Superior temporal gyrus (tissue), 1 donor: ENCODE data around the gene TMBIM1.
"Not testable (repeated sequence)": the region's sequence is repeated elsewhere in the genome, so short reads cannot be mapped to it uniquely, and the experiment has no call there.

Experiments
- DNase-seq: peaks from one replicate; pipeline ENCODE4 v3.0.0-alpha.2; 2016; ENCODE audit errors: extremely low spot score

TMBIM1 gene

DNA sequence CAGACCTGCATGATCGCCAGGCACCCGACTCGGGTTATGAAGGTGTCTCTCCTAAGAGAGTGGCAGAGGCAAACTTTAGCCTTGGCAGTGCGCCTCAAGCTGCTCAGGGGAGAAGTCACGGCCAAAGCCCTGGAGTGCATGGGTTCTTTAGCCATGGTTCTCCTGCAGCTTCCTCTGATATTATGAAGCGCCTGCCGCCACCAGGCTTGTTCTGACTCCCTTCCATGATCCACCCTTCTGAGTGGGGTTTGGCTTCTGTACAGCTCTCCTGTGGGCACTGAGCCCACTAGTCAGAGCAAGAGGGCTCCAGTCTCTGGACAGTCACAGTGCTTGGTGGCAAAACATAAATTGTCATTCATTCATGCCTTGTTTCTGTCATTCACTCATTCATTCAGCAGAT is 25.9 kb upstream of the TMBIM1 start:
- no peak for DNase-seq

DNA sequence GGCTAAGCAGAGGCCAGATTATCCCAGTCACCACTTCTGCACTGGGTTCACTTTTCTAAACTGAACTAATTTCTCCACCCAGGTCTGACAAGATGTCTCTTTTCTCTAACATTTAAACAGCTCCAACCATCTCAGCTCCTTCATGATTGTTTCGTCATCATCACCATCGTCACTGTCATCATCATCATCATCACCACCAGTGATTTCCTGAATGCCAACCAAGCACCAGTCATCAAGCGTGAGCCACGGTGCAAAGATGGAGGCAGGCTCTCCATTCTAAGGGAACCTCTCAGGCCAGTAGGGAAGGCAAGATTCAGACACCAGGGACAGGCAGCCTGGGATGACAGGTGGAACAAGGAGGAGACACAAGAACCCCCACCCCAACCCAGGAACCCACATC is 25.5 kb upstream of the TMBIM1 start:
- DNase-seq = no peak

DNA sequence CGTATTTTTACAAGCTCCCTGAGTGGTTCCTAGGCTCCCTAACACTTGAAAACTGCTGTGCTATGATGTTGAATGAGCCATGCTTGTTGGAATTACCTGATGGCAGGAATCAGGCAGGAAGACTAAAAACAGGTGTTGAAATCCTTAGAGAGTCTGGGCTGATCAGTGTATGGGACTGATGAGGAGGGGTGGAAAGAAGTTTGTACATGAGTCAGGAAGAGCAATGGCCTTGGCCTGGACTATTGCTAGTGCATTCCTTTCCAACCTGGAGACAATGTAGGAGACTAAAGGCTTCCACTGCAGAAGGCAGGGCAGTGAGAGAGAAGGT is 25.0 kb upstream of the TMBIM1 start:
- DNase-seq = no peak

DNA sequence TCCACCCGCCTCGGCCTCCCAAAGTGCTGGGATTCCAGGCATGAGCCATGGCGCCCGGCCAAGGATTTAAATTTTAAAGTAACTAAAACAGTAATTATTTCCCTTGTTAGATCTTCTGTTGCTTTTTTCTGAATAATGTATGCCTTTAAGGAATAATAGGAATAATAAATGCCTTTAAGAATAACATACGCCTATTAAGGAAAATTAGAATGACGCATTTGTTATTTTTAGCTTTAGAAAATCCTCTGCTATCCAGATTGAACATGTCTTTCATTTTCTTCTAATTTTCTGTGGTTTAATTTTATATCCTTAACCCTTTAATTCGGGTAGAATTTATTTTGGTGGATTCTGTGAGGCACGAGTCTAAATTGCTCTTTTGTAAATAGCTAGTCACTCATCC is 23.1 kb upstream of the TMBIM1 start:
- DNase-seq = no peak

DNA sequence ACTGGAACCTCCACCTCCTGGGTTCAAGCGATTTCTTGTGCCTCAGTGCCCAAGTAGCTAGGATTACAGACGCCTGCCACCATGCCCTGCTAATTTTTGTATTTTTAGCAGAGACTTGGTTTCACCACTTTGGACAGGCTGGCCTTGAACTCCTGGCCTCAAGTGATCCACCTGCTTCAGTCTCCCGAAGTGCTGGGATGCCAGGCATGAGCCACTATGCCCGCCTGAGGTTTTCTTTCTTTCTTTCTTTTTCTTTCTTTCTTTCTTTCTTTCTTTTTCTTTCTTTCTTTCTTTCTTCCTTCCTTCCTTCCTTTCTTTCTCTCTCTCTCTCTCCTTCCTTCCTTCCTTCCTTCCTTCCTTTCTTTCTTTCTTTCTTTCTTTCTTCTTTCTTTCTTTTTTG is 22.5 kb upstream of the TMBIM1 start:
- DNase-seq = not testable (repeated sequence)

DNA sequence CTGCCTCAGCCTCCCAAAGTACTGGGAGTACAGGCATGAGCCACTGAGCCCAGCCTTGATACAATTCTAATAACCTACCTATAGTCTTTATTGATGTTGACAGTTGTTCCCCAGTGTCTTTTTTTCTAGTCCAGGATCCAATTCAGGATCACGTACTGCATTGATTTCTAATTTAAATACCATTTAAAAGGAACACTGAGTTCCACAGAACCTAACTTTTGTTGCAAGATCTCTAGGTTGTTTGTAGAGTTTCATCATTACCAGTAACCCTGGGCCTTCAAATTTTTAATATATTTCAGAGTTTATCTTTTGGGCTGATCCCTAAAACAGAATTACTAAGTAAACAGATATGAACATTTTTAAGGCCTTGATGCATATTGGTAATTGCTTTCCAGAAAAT is 21.1 kb upstream of the TMBIM1 start:
- no peak for DNase-seq

DNA sequence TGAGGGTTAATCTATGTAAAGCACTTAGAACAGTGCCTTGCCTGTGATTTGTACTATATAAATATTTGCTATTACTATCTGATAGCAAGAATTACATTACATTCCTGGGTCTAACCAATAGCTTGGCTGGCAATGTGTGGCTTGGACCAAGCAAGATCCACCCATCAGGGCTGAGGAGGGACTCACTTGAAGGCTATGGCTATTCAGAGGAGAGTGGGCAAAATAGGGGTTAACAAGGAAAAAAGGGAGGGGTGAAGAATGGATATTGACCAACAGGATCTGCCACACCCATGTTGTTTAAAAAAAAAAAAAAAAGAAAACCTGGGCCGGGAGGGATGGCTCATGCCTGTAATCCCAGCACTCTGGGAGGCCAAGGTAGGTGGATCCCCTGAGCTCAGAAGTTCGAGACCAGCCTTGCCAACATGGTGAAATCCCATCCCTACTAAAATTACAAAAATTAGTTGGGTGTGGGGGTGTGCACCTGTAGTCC is 20.0 kb upstream of the TMBIM1 start:
- DNase-seq = no peak

DNA sequence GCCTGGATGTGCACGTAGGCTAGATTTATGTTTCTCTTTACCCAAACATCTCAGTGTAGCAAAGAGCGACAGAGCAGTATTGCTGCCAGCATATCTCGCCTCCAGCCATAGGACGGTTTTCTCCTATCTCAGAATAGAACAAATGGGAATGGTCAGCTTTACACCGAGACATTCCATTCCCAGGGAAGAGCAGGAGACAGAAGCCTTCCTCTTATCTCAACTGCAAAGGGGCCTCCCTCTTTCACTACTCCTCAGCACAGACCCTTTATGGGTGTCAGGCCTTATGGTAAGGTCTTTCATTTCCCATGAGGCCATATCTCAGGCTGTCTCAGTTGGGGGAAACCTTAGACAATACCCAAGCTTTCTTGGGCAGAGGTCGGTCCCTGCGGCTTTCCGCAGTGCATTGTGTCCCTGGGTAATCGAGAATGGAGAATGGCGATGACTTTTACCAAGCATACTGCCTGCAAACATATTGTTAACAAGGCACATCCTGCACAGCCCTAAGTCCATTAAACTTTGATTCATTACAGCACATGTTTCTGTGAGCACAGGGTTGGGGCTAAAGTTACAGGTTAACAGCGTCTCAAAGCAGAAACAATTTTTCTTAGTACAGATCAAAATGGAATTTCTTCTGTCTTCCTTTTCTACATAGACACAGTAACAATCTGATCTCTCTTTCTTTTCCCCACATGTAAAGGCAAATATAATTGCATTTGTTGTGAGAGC is 19.4 kb upstream of the TMBIM1 start:
- DNase-seq = not testable (repeated sequence)

DNA sequence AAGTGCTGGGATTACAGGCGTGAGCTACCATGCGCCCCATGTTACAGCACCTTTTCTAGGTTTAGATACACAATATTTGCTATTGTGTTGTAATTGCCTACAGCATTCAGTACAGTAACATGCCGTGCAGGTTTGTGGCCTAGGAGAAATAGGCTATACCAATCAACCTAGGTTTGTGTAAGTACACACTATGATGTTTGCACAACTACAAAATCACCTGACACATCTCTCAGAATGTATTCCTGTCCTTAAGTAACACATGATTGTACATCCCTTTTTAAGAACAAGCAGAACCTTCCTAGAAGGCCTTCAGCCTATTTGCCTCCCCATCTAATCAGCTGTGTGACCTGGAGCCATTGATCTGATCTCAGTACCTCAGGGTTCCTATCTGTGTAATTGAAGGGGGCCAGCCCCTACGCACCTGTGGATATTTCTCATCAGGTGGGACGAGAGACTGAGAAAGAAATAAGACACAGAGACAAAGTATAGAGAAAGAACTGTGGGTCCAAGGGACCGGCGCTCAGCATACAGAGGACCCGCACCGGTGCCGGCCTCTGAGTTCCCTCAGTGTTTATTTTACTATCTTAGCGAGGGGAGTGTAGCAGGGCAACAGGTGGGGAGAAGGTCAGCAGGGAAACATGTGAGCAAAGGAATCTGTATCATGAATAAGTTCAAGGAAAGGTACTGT is 18.7 kb upstream of the TMBIM1 start:
- DNase-seq = no peak

DNA sequence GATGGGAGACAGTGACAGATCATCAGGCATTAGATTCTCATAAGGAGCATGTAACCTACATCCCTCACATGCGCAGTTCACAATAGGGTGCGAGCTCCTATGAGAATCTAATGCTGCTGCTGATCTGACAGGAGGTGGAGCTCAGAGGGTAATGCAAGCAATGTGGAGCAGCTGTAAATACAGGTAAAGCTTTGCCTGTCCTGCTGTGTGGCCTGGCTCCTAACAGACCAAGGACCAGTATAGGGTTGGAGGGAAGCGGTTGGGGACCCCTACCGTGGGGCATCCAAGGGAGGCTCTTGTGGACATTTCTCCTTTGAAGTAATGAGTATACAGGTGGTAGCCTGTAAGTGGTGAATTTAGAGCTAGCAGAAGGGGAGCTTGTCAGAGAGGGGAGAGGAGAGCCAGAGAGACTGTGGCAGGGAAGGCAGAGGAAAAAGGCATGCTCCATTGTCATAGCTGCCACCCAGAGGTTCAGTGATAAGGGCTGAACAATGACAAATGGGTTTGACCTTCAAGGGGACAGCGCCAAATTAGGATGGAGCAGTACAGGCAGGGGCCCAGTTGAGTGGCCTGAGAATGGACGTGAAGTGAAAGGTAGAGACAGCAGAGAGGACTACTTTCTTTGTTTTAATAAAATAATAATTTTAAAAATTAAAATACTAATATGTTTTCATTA is 15.2 kb upstream of the TMBIM1 start:
- no peak for DNase-seq

DNA sequence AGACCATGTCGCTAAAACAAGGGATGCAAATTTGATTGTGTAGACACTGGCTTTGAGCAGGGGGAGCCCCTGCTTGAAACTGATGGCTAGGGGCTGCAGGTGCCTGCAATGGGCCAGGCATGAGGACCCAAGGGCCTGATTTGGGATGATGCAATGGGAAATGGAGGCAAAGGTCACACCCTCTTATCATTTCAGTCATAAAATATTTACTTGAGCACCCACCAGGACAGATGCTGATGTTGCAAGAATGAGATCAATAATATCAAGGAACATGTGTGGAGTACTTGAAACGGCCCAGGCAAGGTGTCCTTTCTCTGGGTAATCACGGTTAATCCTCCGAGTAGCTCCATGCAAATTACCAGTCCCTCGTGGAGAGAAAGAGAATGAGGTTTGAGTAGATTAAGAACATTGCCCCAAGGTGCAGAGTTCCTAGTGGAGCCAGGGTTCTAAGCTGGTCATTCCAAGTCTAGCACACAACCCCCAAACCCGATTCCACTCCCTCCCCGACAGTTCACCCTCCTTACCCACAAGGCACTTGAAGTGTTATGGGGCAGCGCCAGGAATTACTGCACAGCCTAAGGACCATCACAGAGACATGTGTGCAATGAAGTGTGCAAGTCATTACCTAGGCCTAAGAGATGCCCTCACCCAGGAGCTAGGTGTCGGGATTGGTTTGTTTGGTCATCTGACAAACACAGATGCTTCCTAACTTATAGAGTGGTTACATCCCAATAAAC is 14.0 kb upstream of the TMBIM1 start:
- no peak for DNase-seq

DNA sequence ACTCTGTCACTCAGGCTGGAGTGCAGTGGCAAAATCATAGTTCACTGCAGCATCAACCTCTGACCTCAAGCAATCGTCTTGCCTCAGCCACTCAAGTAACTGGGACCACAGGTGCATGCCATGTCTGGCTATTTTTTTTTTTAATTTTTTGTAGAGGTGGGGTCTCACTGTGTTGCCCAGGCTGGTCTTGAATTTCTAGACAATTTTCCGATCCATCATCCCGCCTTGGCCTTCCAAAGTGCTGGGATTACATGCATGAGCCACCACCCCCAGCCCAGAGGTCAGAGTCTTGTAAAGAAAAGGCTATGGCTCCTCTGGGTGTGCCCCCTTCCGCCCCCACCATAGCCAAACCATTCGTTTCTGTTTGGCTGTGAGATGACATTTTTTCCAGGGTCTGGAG is 13.1 kb upstream of the TMBIM1 start:
- DNase-seq = no peak

DNA sequence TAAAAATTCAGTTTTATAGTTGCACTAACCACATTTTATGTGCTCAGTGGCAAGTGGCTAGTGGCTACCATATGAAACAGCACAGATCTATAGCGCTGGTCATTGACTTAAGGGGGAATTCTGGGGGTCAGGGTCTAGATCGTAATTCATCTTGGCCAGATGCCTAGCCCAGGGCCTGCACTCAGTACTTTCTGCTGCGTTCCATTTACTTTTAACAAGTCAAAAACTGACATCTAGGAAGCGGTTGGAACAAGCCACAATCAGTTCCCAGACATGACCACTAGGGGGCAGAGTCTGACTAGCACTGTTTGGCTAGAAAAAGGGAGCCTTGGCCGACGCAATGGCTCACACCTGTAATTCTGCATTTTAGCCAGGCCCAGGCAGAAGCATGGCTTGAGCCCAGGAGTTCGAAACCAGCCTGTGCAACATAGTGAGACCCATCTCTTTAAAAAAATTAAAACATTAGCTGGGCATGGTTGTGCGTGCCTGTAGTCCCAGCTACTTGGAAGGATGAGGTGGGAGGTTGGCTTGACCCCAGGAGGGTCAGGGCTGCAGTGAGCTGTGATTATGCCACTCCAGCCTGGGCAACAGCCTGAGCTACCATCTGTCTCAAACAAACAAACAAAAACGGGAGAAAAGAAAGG is 9.0 kb upstream of the TMBIM1 start:
- peak; percentile 97 for DNase-seq

DNA sequence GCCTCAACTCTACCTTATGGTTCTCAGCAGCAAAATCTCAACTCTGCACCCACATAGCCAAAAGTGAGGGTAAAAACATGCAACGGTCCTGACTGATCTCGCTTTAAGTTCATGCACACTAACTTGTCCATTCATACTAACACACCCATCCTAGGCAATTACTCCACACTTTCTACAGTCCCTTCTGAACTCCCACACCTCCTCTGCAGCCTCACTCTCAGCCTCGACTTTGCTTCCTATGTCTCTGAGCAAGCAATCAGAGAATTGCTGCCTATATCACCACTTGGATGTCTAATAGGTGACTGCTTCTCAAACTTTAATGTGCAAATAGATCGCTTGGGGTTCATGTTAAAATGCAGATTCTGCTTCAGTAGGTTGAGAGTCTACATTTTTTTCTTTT is 7.8 kb upstream of the TMBIM1 start:
- DNase-seq = peak; percentile 9

DNA sequence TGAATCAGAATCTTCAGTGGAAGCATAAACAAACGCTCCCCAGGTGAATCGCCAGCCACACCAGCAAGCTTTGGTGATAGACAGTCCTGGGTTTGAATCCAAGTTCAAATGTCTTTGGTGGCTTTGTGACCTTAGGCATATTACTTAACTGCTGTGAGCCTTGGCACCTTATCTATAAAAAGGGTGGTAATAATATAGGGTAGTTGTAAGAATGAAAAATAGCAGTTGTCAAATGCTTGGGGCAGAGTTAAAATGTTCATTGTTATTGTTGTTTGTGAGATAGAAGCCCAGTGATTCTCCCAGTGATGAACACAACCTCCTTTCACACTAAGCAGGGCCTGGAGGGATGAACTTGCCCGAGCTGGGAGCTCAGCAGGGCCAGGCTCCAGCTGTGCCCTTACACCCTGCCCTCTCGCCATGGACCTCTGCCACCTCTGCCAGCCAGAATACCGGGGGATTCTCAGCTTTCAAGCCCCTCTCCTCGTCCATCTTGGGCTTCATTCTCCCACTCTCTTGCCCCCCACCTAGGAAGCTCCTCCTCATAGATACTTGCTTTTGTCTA is 6.1 kb upstream of the TMBIM1 start:
- DNase-seq = peak; percentile 73

DNA sequence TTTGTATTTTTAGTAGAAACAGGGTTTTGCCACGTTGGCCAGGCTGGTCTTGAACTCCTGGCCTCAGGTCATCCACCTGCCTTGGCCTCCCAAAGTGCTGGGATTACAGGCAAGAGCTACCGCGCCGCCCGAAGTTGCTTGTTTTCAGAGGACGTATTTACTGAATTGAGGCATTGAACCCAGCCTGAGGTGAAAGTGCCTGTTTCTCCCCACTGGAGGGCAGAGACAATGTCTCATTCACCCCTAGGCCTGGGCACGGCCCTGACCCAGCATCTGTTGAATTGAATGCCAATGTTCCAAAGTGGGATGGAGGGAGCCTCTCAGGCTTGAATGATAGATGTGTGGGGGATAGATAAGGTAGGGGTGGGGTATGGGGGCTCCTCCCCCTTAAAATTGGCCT is 4.5 kb upstream of the TMBIM1 start:
- peak; percentile 87 for DNase-seq

DNA sequence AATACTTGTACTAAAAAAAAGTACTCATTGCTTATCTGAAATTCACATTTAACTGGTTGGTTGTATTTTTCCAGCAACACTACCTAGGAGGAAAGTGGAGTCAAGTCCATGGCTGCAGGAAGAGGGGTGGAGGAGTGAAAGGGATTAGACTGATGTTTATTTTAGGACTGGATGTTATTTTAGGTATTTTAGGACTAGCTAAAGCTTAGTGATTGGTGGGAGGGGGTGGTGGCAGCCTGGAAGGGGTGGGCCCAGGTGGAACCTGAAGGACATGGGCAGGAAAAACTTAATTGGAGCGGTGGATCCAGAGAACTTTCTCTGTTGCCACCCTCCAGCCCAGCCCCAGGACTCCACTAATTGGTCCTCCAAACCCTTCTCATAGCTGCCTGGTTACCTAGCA is 3.9 kb upstream of the TMBIM1 start:
- no peak for DNase-seq

DNA sequence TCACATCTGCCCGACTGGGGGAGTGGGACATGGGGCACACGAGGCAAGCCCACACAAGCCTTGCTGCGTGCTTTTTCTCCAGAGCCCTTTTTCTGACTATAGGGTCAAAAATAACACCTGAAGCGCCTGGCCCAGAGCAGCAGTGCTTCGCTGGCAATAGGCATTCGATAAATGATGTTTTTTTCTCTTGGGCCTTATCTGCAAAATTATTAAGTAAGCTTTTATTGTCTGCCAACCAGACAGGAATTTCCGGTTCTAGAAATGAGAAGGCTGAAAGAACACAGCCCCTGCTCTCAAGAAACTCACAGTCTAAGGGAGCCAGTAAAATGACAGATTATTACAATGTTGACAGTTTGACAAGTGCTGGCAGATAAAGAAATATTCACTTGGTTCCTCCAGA is 2.7 kb upstream of the TMBIM1 start:
- DNase-seq = no peak

DNA sequence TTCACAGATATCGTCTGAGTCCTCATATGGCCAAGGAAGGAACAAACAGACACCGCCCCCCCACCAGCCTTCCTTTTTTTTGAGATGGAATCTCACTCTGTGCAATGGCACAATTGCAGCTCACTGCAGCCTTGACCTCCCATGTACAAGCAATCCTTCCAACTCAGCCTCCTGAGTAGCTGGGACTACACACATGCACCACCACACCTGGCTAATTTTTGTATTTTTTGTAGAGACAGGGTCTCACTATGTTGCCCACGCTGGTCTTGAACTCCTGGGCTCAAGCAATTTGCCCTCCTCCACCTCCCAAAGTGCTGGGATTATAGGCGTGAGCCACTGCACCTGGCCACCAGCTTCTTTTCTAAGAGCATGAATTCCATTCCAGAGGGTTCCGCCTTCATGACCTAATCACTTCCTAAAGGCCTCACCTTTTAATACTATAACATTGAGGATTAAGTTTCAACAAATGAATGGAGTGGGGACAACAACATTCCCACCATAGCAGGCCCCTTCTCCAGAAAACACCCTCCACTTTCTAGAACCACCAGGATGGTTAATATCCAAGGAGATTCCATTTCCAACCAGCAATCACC is 2.2 kb upstream of the TMBIM1 start:
- DNase-seq = no peak

DNA sequence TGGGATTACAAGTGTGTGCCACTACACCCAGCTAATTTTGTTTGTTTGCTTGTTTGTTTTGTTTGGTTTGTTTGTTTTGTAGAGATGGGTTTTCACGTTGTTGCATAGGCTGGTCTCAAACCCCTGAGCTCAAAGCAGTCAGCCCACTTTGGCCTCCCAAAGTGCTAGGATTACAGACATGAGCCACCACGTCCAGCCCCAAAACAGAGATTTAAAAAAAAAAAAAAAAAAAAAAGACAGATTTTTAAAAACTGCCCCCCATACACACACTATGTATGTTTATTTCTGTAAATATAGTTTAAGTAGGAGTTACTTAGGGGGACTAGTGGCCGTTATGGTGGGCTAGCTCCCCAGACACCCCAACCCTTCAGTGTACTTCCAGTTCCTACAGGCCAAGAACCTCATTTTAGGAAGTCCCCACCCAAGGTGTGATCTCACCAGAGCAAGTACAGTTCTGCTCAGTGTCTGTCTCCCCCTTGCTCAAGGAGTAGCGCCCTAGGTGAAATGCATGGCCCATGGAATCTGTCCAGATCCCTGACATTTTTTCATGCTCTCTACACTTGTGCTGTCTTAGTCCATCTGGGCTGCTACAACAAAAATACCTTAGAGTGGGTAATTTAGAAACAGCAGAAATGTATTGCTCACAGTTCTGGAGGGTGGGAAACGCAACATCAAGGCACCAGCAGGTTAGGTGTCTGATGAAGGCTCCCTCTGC is 1.6 kb upstream of the TMBIM1 start:
- no peak for DNase-seq
